DMS 273 (cell line): ENCODE measurements around the gene GNAQ.

ENCODE experiments used
- DNase-seq: peaks from one replicate; lab custom pipeline; 2025; ENCODE audit not compliant: unreplicated experiment; lab: John Stamatoyannopoulos, UW

Gene GNAQ

GRCh38 chr9:77909306-77909705 is 122.3 kb downstream of the GNAQ start:
- DNase-seq: no peak

- no peak for DNase-seq
Observed at GRCh38 chr9:77908293-77908692, 123.3 kb downstream of the GNAQ start.

GRCh38 chr9:77907585-77907984 is 124.0 kb downstream of the GNAQ start:
- DNase-seq: no peak

GRCh38 chr9:77906991-77907390 is 124.6 kb downstream of the GNAQ start:
- no peak for DNase-seq

GRCh38 chr9:77903666-77904285 is 127.8 kb downstream of the GNAQ start:
- DNase-seq: no peak

GRCh38 chr9:77901771-77902170 is 129.8 kb downstream of the GNAQ start:
- DNase-seq: no peak

GRCh38 chr9:77901018-77901417 is 130.6 kb downstream of the GNAQ start:
- DNase-seq: no peak

- no peak for DNase-seq
Observed at GRCh38 chr9:77899679-77900354, 131.8 kb downstream of the GNAQ start.

GRCh38 chr9:77898864-77899263 is 132.7 kb downstream of the GNAQ start:
- no peak for DNase-seq

- peak; percentile 44 for DNase-seq
Observed at GRCh38 chr9:77896938-77897667, 134.5 kb downstream of the GNAQ start.

GRCh38 chr9:77896269-77896937 is 135.2 kb downstream of the GNAQ start:
- DNase-seq: no peak

GRCh38 chr9:77893706-77894105 is 137.9 kb downstream of the GNAQ start:
- DNase-seq: no peak

GRCh38 chr9:77892955-77893514 is 138.6 kb downstream of the GNAQ start:
- DNase-seq: no peak

GRCh38 chr9:77892171-77892570 is 139.4 kb downstream of the GNAQ start:
- DNase-seq: no peak

GRCh38 chr9:77891128-77891800 is 140.3 kb downstream of the GNAQ start:
- no peak for DNase-seq

GRCh38 chr9:77887662-77888061 is 143.9 kb downstream of the GNAQ start:
- DNase-seq: no peak

- no peak for DNase-seq
Observed at GRCh38 chr9:77885104-77885672, 146.4 kb downstream of the GNAQ start.

- peak; percentile 10 for DNase-seq
Observed at GRCh38 chr9:77883846-77884771, 147.5 kb downstream of the GNAQ start.

- no peak for DNase-seq
Observed at GRCh38 chr9:77883133-77883532, 148.5 kb downstream of the GNAQ start.
